K562 (cell line): Measurements from ENCODE around the gene B3GALT6. TPM values are rescaled to one million over a fixed set of nuclear protein-coding genes. Genes with fewer than 3 reads are reported as not detected.

Experiments
- NRF1 ChIP-seq, 2 experiments: fragments of 450-650 bp; IDR thresholded peaks in 1 of 2; conservative IDR thresholded peaks in 1 of 2; 2 replicates each; pipeline ENCODE4 v1.6.1; 2014; ENCODE audit warnings: mild to moderate bottlenecking in 2 of 2
- RERE ChIP-seq: sonication (generic); formaldehyde crosslinking; IDR thresholded peaks from 2 replicates; pipeline ENCODE4 v1.8.0; 2023; ENCODE audit warnings: missing genetic modification reagents, mild to moderate bottlenecking, borderline replicate concordance
- ZBTB40 ChIP-seq, 2 experiments: fragments of 450-650 bp in 1 of 2; sonication (generic) in 1 of 2; formaldehyde crosslinking in 1 of 2; IDR thresholded peaks; 2 replicates each; pipeline versions ENCODE4 v1.7.1 to v1.9.0; 2016 to 2022; ENCODE audit warnings: inconsistent platforms in 1 of 2, mild to moderate bottlenecking in 1 of 2, missing genetic modification reagents in 1 of 2
- ZKSCAN8 ChIP-seq: fragments of 200-800 bp; sonication (Bioruptor generic); IDR thresholded peaks from 2 replicates; pipeline ENCODE4 v1.6.1; 2016; ENCODE audit warnings: missing genetic modification characterization, missing compliant biosample characterization
- ZNF512 ChIP-seq: IDR thresholded peaks from 2 replicates; pipeline ENCODE4 v1.6.1; 2016; ENCODE audit warnings: missing genetic modification characterization, missing compliant biosample characterization
- polyA plus RNA-seq, 8 experiments: library from polyadenylated mRNA; depleted of rRNA in 4 of 8; stranded (reverse) in 5 of 8; unstranded in 3 of 8; fragments of >200 nt; fragmentation: Nextera tagmentation in 2 of 8; fragmentation: Illumina TruSeq in 1 of 8; extraction: Ambion mirVana in 2 of 8; extraction: Trizol in 1 of 8; gene quantifications; 2 replicates each; pipeline versions ENCODE4 v1.2.1 to v1.2.3, GENCODE V29; 2011 to 2014; ENCODE audit warnings: inconsistent platforms in 1 of 8, missing spikeins in 1 of 8
- total RNA-seq, 7 experiments: library from RNA; depleted of rRNA in 6 of 7; stranded (reverse); fragments of >200 nt in 6 of 7; fragmentation: Illumina TruSeq in 2 of 7; extraction: Trizol in 2 of 7; gene quantifications; 2 replicates each; pipeline versions ENCODE4 v1.2.1 to v1.2.3, GENCODE V29; 2011 to 2021; ENCODE audit warnings: low replicate concordance in 1 of 7

The B3GALT6 gene
- total and polyA plus RNA-seq, 9 of the 15 experiments (the other 6 are each of a cell fraction or from before 2014, with no cell fraction given), result 0.68 to 29.8 (median 9.9) TPM

- peak; percentile 64 for TF ChIP-seq ZBTB40 (IDR thresholded peaks at IDR 0.05)
- TF ChIP-seq ZBTB40 (CRISPR knock-in tag; IDR thresholded peaks at IDR 0.05), result no peak
- TF ChIP-seq ZKSCAN8, result 0 out of 2 replicates have a peak, but pooled peaks have one; percentile 17
- no peak for TF ChIP-seq ZNF512
- TF ChIP-seq RERE (CRISPR knock-in tag), result no peak
- peak in 1 of 2 experiments; percentile 79; a peak in 2 of 4 replicates for TF ChIP-seq NRF1 (conservative IDR thresholded peaks at IDR 0.05 in 1 of 2, IDR thresholded peaks at IDR 0.05 in 1 of 2)
Measured at GRCh38 chr1:1230656-1231399, 1.2 kb upstream of the B3GALT6 start (continued).
